Endometrial microvascular endothelial cells (primary cell): Measurements from ENCODE around the gene IGFBP3. TPM values are rescaled to one million over a fixed set of nuclear protein-coding genes. Genes with fewer than 3 reads are reported as not detected.

ENCODE experiments used
- in situ Hi-C: cut with HindIII; loops from 2 replicates; pipeline ENCODE4 v1.10.0; 2017; ENCODE audit warnings: low sequenced_read_pairs, low pct_unique_long_range_greater_than_20kb; ENCODE audit errors: inconsistent ontology term
- total RNA-seq: library from RNA; depleted of rRNA; stranded (reverse); fragments of >200 nt; gene quantifications from one replicate; pipeline ENCODE4 v1.2.3, GENCODE V29; 2015; ENCODE audit errors: inconsistent ontology term

Gene IGFBP3
- total RNA-seq, 1 donor from 2014 or later: 31.6 TPM

- in situ Hi-C loops: no loop called here
Measured at GRCh38 chr7:45881759-45882464, 39.2 kb downstream of the IGFBP3 start.

DNA sequence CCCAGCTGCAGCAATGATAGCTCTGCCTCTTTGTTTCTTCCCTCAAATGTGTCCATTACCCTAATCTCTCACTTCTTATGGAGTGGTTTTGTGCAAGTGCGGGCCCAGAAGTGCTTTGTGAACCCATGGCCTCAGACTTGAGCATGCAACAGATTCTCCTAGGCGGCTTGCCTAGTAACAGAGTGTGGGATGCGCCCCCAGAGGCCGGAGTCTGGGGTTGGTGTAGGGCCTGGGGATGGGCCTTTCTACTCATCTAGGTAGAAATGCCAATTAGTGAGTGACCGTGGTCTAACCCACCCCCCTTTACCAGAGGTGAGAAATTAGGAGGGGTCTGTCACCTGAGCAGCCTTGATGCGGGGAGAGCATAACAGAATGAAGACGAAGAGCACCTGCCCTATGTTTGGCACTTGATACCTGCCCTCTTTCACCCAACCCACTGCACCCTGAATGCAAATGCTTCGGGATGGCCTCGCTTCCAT is 39.8 kb downstream of the IGFBP3 start:
- in situ Hi-C loops: no loop called here

DNA sequence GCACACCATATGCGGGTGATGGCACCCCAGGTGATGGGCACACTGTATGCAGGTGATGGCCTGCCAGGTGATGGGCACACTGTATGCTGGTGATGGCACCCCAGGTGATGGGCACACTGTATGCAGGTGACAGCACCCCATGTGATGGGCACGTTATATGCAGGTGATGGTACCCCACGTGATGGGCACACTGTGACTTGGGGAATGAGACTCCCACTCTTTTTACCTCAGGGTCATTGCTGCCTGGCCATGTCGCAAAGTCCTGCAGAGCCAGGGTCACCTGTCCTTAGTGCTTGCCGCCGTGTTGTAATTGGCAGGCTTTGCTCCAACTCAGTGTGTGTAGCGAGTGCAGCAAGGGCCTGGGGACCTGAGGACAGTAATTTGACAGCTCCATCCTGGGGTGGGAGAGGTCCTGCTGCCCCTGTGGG is 40.6 kb downstream of the IGFBP3 start:
- in situ Hi-C loops: no loop called here

- in situ Hi-C loops: no loop called here
Measured at GRCh38 chr7:45878457-45879144, 42.5 kb downstream of the IGFBP3 start.

DNA sequence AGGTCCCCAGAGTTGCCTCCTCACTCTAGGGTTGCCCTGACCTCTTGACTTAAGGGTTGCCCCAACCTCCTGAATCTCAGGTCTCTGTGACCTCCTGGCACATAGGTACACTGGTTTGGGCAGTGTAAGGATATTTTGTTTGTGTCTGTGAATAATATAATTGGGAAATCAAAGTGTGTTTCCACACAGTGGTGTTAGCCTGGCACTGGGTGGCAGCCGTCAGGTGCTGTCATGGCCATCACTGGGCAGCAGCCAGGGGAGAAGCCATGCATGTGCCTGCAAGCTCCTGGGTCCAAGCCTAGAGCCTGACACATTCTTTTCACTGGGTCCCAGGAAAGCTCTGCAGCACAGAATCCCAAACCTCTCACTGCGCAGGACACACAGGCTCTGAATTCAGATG is 44.6 kb downstream of the IGFBP3 start:
- in situ Hi-C loops: no loop called here

DNA sequence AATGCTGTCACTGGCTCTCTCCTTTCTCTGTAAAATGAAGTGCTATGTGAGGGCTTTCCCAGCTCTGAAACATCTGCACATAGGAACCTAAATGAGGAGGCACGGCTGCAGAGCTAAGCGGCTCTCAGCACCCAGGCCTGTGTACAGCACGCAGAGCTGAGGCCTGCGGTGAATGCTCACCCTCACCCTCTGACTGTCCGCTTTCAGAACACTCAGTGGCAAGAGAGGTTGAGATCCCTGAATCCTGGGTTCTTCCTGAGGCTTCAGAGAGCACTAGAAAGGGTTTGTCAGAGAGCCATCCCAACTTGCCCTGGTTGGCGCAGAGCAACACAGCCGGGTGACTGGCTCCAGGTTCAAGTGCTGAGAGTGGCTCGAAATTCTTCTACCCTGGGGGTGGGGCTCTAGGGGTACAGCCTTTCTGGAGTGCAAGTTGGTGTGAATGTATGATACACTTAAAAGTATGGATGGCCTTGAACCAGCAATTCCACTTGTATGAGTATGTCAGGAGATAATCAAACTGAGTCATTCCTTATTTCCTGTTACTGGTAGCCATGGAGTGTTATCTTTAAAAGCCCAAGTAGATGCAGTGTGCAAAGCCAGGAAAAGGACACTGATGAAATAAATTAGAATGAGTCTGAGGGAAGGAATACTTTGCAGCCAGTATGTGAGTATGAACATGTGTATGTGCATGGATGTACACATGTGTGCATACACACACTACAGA is 46.5 kb downstream of the IGFBP3 start:
- in situ Hi-C loops: no loop called here

DNA sequence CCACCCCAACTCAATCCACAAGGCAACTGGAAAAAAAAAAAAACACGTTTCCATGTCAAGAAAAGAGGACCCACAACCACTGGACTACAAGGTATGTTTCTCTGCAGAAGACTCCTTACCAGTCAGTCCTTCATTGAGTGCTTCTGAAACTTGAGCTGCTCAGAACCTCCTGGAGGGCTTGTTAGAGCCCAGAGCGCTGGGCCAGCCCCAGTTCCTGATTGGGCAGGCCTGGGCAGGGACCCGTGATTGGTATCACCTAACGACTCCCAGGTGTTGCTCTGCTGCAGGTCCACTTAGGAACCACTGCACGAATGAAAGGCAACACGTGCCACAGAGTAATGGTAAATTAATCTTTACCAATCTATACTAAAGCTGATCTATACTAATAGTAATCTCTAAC is 47.7 kb downstream of the IGFBP3 start:
- in situ Hi-C loops: no loop called here

DNA sequence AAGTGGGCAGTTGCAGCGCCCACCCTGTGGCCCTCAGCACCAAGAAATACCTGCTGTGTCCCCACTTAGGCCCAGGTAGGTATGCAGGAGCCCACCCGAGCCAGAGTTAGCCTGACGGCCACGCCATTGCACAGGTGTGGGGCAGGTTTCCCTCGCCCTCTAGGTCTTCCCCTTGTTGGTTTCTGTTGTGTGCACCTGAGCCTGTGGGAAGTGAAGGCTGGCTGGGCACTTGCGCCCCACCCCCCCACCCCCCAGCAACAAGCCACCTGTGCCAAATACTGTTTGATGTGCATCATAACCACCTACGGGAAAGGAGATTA is 48.1 kb downstream of the IGFBP3 start, which contains the start of gene CCDC201:
Gene CCDC201, minus strand, starts transcription at position 48 of the 320 bp plus-strand sequence. CDS start 75 bp downstream, outside the sequence.
- in situ Hi-C loops: no loop called here

DNA sequence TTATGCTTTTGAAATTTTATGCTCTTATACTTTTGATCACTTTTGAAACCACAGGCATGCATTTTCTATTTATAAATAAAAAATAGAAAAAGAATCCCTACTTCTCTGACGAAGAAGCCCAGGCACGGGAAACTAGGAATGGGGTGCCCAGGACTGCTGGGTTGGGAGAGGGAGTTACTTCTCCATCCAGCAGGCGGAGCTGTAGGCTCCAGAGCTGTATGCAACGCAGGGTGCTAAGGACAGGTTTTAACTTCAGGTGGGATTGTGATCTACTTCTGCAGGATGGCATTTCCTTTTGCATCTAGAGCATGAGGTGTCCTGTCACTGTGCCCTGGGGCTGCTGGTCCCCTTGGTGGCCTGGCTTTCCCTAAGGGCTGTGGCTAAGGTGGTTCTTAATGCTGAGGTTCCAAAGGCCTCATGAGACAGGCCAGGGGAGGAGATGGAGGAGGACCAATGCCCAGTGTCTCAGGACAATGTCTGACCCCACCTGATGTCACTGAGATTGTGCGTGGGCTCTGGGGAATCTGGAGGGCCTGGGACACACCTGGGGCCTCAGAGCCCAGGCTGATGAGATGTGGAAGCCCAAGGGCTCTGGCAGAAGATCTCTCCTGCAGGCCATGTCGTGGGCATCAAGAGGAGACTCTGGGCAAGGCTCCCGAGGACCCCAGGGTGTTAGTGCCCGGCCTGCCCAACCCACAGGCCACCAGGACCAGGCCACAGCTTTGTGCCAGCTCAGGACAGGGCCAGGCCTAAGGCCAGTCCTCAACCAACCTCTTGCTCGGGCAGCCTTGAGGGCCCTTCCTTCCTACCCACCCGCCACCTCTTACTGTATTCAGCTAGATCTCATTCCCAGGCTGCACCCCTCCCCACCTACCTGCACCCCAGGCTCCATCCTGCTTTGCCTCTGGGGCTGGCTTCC is 48.7 kb downstream of the IGFBP3 start:
- in situ Hi-C loops: no loop called here

GRCh38 chr7:45869426-45869825 is 51.6 kb downstream of the IGFBP3 start:
- in situ Hi-C loops: no loop called here

GRCh38 chr7:45867471-45867870 is 53.6 kb downstream of the IGFBP3 start:
- in situ Hi-C loops: no loop called here

DNA sequence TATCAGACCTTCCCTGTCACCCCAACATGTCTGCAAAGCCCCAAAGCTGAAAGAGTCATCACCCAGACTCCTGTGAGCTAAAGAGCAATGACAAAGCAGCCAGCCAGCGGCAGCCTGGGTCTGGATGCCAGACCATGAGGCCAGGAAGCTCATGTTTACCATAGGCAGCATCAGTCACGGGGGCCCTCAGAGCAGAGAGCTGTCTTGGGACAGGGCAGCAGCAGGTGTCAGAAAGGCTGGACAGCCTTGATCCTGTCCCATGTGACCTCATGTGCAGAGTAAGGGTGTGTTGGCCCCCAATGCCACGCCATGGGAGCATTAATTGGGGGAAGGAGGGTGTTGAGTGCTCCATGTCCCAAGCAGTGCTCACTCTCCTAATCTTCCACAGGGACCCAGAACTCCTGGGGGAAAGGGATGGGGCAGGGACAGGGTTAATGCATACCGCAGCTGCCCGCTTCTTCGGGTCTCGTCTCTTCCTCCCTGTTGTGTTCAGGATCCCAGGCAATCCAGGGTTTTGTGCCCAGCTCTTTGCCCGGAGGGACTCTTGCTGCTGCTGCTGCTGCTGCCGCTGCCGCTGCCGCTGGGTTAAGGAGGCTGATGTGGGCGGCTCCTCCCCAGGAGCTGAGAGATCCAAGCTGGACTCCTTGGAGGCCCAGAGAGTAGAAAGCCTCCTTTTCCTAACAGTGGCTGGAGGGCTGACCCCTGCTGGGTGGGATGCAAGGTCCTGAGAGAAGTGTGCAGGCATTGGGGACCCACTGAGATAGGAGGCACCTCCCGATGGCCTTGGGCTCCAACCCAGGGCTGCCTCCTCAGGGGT is 55.3 kb downstream of the IGFBP3 start:
- in situ Hi-C loops: no loop called here

GRCh38 chr7:45863715-45864114 is 57.4 kb downstream of the IGFBP3 start:
- in situ Hi-C loops: no loop called here

Other genes starting within 250 kb of the IGFBP3 start
- not detected for gene CCDC201, start 48.2 kb downstream of the IGFBP3 start, total RNA-seq
- gene IGFBP1, start 32.8 kb downstream of the IGFBP3 start, total RNA-seq: 1.4 TPM